T-helper 1 cell (primary cell): ENCODE measurements around the gene CDKN1A.
"Not testable (repeated sequence)": the region's sequence is repeated elsewhere in the genome, so short reads cannot be mapped to it uniquely, and the experiment has no call there.

Experiments
- DNase-seq, 5 donors: peaks; one replicate each; pipeline ENCODE4 v3.0.0-alpha.2; 2012 to 2020
- total RNA-seq, 4 donors: gene quantifications; one replicate each; lab custom pipeline; 2026; lab: John Stamatoyannopoulos, UW

Gene CDKN1A
- 88.4 to 591 (median 377) reads per million in 4 donors for total RNA-seq

GRCh38 chr6:36678488-36679042 is at the start of gene CDKN1A:
CDKN1A (plus strand) TSS chr6:36678714; CDS start chr6:36684102, 5,388 bp downstream.
- peak; percentile 58 to 86 (median 70) for DNase-seq

- no peak for DNase-seq
Measured at GRCh38 chr6:36629784-36630183, 48.7 kb upstream of the CDKN1A start.

- DNase-seq = no peak
Measured at GRCh38 chr6:36631326-36632011, 47.0 kb upstream of the CDKN1A start.

- no peak for DNase-seq
Measured at GRCh38 chr6:36633370-36633769, 45.1 kb upstream of the CDKN1A start.

- DNase-seq = no peak
Measured at GRCh38 chr6:36633915-36634314, 44.6 kb upstream of the CDKN1A start.

- DNase-seq = no peak
Measured at GRCh38 chr6:36634317-36635108, 44.0 kb upstream of the CDKN1A start.

- no peak for DNase-seq
Measured at GRCh38 chr6:36636283-36636682, 42.2 kb upstream of the CDKN1A start.

GRCh38 chr6:36636687-36637418 is 41.7 kb upstream of the CDKN1A start:
- no peak for DNase-seq

GRCh38 chr6:36638579-36638978 is 39.9 kb upstream of the CDKN1A start:
- no peak for DNase-seq

- DNase-seq = peak in 1 of 5 donors; percentile 9
Measured at GRCh38 chr6:36639171-36639808, 39.2 kb upstream of the CDKN1A start.

GRCh38 chr6:36641543-36641942 is 37.0 kb upstream of the CDKN1A start:
- DNase-seq = no peak

- no peak for DNase-seq
Measured at GRCh38 chr6:36642913-36643817, 35.3 kb upstream of the CDKN1A start.

GRCh38 chr6:36643977-36644376 is 34.5 kb upstream of the CDKN1A start:
- DNase-seq = no peak

GRCh38 chr6:36649086-36649485 is 29.4 kb upstream of the CDKN1A start:
- no peak for DNase-seq

GRCh38 chr6:36649701-36650484 is 28.6 kb upstream of the CDKN1A start:
- DNase-seq = no peak

GRCh38 chr6:36650848-36651478 is 27.6 kb upstream of the CDKN1A start:
- DNase-seq = no peak

- no peak for DNase-seq
Measured at GRCh38 chr6:36651659-36652379, 26.7 kb upstream of the CDKN1A start.

- DNase-seq = not testable (repeated sequence)
Measured at GRCh38 chr6:36654469-36654868, 24.0 kb upstream of the CDKN1A start.

GRCh38 chr6:36655085-36655724 is 23.3 kb upstream of the CDKN1A start:
- DNase-seq = no peak
